HEK293 (cell line): Measurements from ENCODE around the gene CIC.

Source experiments
- CTCF ChIA-PET: fragments of 350-600 bp; formaldehyde crosslinking; extraction: SDS; loops from one replicate; lab custom pipeline; 2021; ENCODE audit warnings: antibody characterized with exemption; lab: Yijun Ruan, JAX
- POLR2A ChIA-PET: fragments of 300-600 bp; formaldehyde crosslinking; extraction: SDS; loops from one replicate; lab custom pipeline; 2020; ENCODE audit warnings: antibody characterized with exemption, inconsistent platforms; lab: Yijun Ruan, JAX
- H3K27ac ChIP-seq: fragments of 200-500 bp; sonication (Bioruptor generic); 2 replicates; pipeline ENCODE4 v1.5.1; 2014; ENCODE audit warnings: low read depth, low read length, control low read depth, inconsistent platforms; ENCODE audit errors: extremely low read depth
- H3K36me3 ChIP-seq, 2 experiments: fragments of 200-500 bp in 1 of 2; sonication (Bioruptor generic) in 1 of 2; 1 replicate in 1 of 2; 2 replicates in 1 of 2; pipeline ENCODE4 v1.5.1; 2014 to 2017; ENCODE audit warnings: inconsistent platforms in 2 of 2, low read length in 2 of 2; ENCODE audit not compliant: control insufficient read depth in 2 of 2, insufficient read depth in 1 of 2
- H3K4me1 ChIP-seq: fragments of 200-500 bp; sonication (Bioruptor generic); 2 replicates; pipeline ENCODE4 v1.5.1; 2014; ENCODE audit warnings: mild to moderate bottlenecking, low read length, inconsistent platforms; ENCODE audit not compliant: control insufficient read depth, insufficient read depth
- H3K4me3 ChIP-seq: 2 replicates; pipeline ENCODE4 v1.5.1; 2011; ENCODE audit warnings: low read depth, mild to moderate bottlenecking, control low read depth, low read length, moderate library complexity
- H3K9me3 ChIP-seq: fragments of 200-500 bp; sonication (Bioruptor generic); 2 replicates; pipeline ENCODE4 v1.5.1; 2014; ENCODE audit warnings: low read depth, low read length, inconsistent platforms; ENCODE audit not compliant: control insufficient read depth, insufficient read depth
- BCL11A ChIP-seq: fragments of 450-650 bp; formaldehyde crosslinking; IDR thresholded peaks from 2 replicates; pipeline ENCODE4 v1.5.1; 2016; ENCODE audit warnings: low read depth, missing biosample characterization, missing genetic modification characterization
- HOXA7 ChIP-seq: sonication (generic); formaldehyde crosslinking; IDR thresholded peaks from 2 replicates; pipeline ENCODE4 v1.8.1; 2022; ENCODE audit warnings: missing genetic modification reagents, borderline replicate concordance
- MYNN ChIP-seq: fragments of 450-650 bp; formaldehyde crosslinking; IDR thresholded peaks from 2 replicates; pipeline ENCODE4 v1.5.1; 2016; ENCODE audit warnings: missing biosample characterization, missing genetic modification characterization, borderline replicate concordance
- MZF1 ChIP-seq: fragments of 450-650 bp; formaldehyde crosslinking; IDR thresholded peaks from 2 replicates; pipeline ENCODE4 v1.5.1; 2017; ENCODE audit warnings: missing biosample characterization, missing genetic modification characterization, borderline replicate concordance
- SP7 ChIP-seq: fragments of 450-650 bp; formaldehyde crosslinking; IDR thresholded peaks from 2 replicates; pipeline ENCODE4 v1.5.1; 2016; ENCODE audit warnings: missing biosample characterization, missing genetic modification characterization
- TSHZ1 ChIP-seq: fragments of 450-650 bp; formaldehyde crosslinking; IDR thresholded peaks from 2 replicates; pipeline ENCODE4 v1.5.1; 2016; ENCODE audit warnings: missing biosample characterization, missing genetic modification characterization, borderline replicate concordance
- ZFP37 ChIP-seq: fragments of 450-650 bp; formaldehyde crosslinking; IDR thresholded peaks from 2 replicates; pipeline ENCODE4 v1.5.1; 2016; ENCODE audit warnings: missing biosample characterization, missing genetic modification characterization
- ZNF513 ChIP-seq: fragments of 450-650 bp; IDR thresholded peaks from 2 replicates; pipeline ENCODE4 v1.5.1; 2018; ENCODE audit warnings: missing biosample characterization, missing genetic modification characterization
- ZNF623 ChIP-seq: fragments of 450-650 bp; formaldehyde crosslinking; IDR thresholded peaks from 2 replicates; pipeline ENCODE4 v1.5.1; 2016; ENCODE audit warnings: missing biosample characterization, missing genetic modification characterization
- ZNF677 ChIP-seq: fragments of 450-650 bp; IDR thresholded peaks from 2 replicates; pipeline ENCODE4 v1.5.0; 2018; ENCODE audit warnings: missing biosample characterization, mild to moderate bottlenecking, missing genetic modification characterization, moderate library complexity
- ZNF768 ChIP-seq: fragments of 450-650 bp; formaldehyde crosslinking; IDR thresholded peaks from 2 replicates; pipeline ENCODE4 v1.5.1; 2018; ENCODE audit warnings: missing biosample characterization, mild to moderate bottlenecking, missing genetic modification characterization
- ZNF843 ChIP-seq: fragments of 450-650 bp; formaldehyde crosslinking; IDR thresholded peaks from 2 replicates; pipeline ENCODE4 v1.5.1; 2016; ENCODE audit warnings: missing biosample characterization, missing genetic modification characterization
- TF ChIP-seq, protein P1 (sequence below): fragments of 450-650 bp; formaldehyde crosslinking; IDR thresholded peaks from 2 replicates; pipeline ENCODE4 v1.5.1; 2016; ENCODE audit warnings: missing biosample characterization, missing genetic modification characterization
- TF ChIP-seq, protein P2 (sequence below): fragments of 450-650 bp; formaldehyde crosslinking; conservative IDR thresholded peaks from 2 replicates; pipeline ENCODE4 v1.5.1; 2016; ENCODE audit warnings: low read depth, missing biosample characterization, missing genetic modification characterization

Gene CIC

GRCh38 chr19:42239544-42240220, 29.4 kb upstream of the CIC start:
- Histone ChIP-seq H3K9me3 (no peaks in the 10 kb centered on the region), H3K4me1 (peaks cover 15% of the 10 kb centered on the region), H3K4me3 (no peak overlapping the region), H3K27ac (peak overlapping the region; percentile 44; the same call in 1 of the 2 replicates), H3K36me3 (peaks cover 47 to 58% of the 10 kb centered on the region in 2 experiments)
- CTCF ChIA-PET = interaction anchor here (0.6 to 1.9 kb wide), 5 partner anchors 10 to 201 kb away, joined by 3 to 8 read pairs (median 3); no protein-coding TSS in a partner anchor
- TF ChIP-seq HOXA7 (CRISPR knock-in tag) = no peak
- no peak for TF ChIP-seq ZNF623 (tag by site-specific recombination)
- TF ChIP-seq SP7 (tag by site-specific recombination) = no peak
- no peak for TF ChIP-seq MYNN
- no peak for TF ChIP-seq TSHZ1
- TF ChIP-seq MZF1 (tag by site-specific recombination) = no peak
- no peak for TF ChIP-seq ZNF843 (tag by site-specific recombination)
- TF ChIP-seq, protein P1, sequence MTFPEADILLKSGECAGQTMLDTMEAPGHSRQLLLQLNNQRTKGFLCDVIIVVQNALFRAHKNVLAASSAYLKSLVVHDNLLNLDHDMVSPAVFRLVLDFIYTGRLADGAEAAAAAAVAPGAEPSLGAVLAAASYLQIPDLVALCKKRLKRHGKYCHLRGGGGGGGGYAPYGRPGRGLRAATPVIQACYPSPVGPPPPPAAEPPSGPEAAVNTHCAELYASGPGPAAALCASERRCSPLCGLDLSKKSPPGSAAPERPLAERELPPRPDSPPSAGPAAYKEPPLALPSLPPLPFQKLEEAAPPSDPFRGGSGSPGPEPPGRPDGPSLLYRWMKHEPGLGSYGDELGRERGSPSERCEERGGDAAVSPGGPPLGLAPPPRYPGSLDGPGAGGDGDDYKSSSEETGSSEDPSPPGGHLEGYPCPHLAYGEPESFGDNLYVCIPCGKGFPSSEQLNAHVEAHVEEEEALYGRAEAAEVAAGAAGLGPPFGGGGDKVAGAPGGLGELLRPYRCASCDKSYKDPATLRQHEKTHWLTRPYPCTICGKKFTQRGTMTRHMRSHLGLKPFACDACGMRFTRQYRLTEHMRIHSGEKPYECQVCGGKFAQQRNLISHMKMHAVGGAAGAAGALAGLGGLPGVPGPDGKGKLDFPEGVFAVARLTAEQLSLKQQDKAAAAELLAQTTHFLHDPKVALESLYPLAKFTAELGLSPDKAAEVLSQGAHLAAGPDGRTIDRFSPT (tag by site-specific recombination) = no peak
- TF ChIP-seq ZNF768 (tag by site-specific recombination) = no peak
- POLR2A ChIA-PET = interaction anchor here (0.6 to 1.4 kb wide), 6 partner anchors 9 to 23 kb away, joined by 3 to 7 read pairs (median 3); partner anchors contain the start of gene ZNF526

- peaks cover 31 to 42% of the 10 kb centered on the region in 2 experiments for H3K36me3 ChIP-seq
- peak overlapping the region; percentile 74 for H3K4me3 ChIP-seq
- H3K27ac ChIP-seq = peak overlapping the region; percentile 99
- CTCF ChIA-PET = interaction anchor here (0.6 to 11.8 kb wide), 8 partner anchors 14 to 536 kb away, joined by 3 to 276 read pairs (median 7); no protein-coding TSS in a partner anchor
- H3K4me1 ChIP-seq = peaks cover 16% of the 10 kb centered on the region
- POLR2A ChIA-PET = interaction anchor here (1.4 to 13.9 kb wide), 5 partner anchors 8 to 165 kb away, joined by 3 to 242 read pairs (median 36); partner anchors contain the start of genes DEDD2, ZNF526 and ZNF574
- H3K9me3 ChIP-seq = no peaks in the 10 kb centered on the region
- TF ChIP-seq ZNF513 (tag by site-specific recombination) = peak; percentile 5; the same call in 1 of the 2 replicates
- no peak for TF ChIP-seq BCL11A (tag by site-specific recombination)
Observed at GRCh38 chr19:42241279-42241678, 27.8 kb upstream of the CIC start.

- TF ChIP-seq, protein P2, sequence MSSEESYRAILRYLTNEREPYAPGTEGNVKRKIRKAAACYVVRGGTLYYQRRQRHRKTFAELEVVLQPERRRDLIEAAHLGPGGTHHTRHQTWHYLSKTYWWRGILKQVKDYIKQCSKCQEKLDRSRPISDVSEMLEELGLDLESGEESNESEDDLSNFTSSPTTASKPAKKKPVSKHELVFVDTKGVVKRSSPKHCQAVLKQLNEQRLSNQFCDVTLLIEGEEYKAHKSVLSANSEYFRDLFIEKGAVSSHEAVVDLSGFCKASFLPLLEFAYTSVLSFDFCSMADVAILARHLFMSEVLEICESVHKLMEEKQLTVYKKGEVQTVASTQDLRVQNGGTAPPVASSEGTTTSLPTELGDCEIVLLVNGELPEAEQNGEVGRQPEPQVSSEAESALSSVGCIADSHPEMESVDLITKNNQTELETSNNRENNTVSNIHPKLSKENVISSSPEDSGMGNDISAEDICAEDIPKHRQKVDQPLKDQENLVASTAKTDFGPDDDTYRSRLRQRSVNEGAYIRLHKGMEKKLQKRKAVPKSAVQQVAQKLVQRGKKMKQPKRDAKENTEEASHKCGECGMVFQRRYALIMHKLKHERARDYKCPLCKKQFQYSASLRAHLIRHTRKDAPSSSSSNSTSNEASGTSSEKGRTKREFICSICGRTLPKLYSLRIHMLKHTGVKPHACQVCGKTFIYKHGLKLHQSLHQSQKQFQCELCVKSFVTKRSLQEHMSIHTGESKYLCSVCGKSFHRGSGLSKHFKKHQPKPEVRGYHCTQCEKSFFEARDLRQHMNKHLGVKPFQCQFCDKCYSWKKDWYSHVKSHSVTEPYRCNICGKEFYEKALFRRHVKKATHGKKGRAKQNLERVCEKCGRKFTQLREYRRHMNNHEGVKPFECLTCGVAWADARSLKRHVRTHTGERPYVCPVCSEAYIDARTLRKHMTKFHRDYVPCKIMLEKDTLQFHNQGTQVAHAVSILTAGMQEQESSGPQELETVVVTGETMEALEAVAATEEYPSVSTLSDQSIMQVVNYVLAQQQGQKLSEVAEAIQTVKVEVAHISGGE = 0 out of 2 replicates have a peak, but pooled peaks have one; percentile 5
- TF ChIP-seq ZNF677 (tag by site-specific recombination) (0 out of 2 replicates have a peak, but pooled peaks have one; percentile 27), ZFP37 (tag by site-specific recombination) (no peak)
- H3K4me1 ChIP-seq = peaks cover 18% of the 10 kb centered on the region
- H3K36me3 ChIP-seq = peaks cover 26 to 38% of the 10 kb centered on the region in 2 experiments
- H3K4me3 ChIP-seq = peak overlapping the region; percentile 74
- H3K27ac ChIP-seq = peak overlapping the region; percentile 99
- POLR2A ChIA-PET = interaction anchor here (0.9 to 13.9 kb wide), 19 partner anchors 9 to 978 kb away, joined by 3 to 242 read pairs (median 11); partner anchors contain the start of genes CIC, DEDD2, ERF and HNRNPUL1
- CTCF ChIA-PET = interaction anchor here (0.6 to 11.8 kb wide), 9 partner anchors 16 to 197 kb away, joined by 3 to 276 read pairs (median 4); partner anchors contain the start of gene POU2F2
- H3K9me3 ChIP-seq = no peaks in the 10 kb centered on the region
Observed at GRCh38 chr19:42242069-42242511, 27.0 kb upstream of the CIC start.
